ENCODE results near the gene DUSP11.

DNA sequence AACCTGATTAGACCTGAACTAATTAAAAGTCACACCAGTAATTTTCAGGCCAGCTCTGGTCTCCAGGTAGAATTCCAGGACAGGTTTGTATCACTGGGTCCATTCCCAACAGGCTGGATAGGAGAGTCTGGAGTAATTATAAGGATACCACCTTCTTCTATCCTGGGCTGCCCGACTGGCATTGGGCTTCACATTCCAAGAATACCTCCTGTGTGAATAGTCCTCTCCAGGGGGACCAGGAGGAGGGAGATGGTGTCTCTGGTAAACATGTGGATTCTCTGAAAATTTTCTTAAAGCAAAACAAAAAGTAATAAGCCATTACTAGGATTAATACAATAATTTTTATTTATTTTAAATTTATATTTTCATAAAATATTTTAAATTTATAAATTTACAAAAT lies 17.3 kb downstream of the DUSP11 start:
- TF ChIP-seq POLR2AphosphoS5 (IDR thresholded peaks at IDR 0.05; ENCODE audit: low read depth): no peak
- TF ChIP-seq, protein P1, sequence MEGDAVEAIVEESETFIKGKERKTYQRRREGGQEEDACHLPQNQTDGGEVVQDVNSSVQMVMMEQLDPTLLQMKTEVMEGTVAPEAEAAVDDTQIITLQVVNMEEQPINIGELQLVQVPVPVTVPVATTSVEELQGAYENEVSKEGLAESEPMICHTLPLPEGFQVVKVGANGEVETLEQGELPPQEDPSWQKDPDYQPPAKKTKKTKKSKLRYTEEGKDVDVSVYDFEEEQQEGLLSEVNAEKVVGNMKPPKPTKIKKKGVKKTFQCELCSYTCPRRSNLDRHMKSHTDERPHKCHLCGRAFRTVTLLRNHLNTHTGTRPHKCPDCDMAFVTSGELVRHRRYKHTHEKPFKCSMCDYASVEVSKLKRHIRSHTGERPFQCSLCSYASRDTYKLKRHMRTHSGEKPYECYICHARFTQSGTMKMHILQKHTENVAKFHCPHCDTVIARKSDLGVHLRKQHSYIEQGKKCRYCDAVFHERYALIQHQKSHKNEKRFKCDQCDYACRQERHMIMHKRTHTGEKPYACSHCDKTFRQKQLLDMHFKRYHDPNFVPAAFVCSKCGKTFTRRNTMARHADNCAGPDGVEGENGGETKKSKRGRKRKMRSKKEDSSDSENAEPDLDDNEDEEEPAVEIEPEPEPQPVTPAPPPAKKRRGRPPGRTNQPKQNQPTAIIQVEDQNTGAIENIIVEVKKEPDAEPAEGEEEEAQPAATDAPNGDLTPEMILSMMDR (IDR thresholded peaks at IDR 0.05; ENCODE audit: insufficient read depth, low read length): no peak
- no peak for TF ChIP-seq GABPA (IDR thresholded peaks at IDR 0.05; ENCODE audit: low read depth)

Measured in HL-60 (cell line).